ENCODE results near the gene MTERF2. TPM values are rescaled to one million over a fixed set of nuclear protein-coding genes. Genes with fewer than 3 reads are reported as not detected.

Gene MTERF2
- total RNA-seq, 1 donor from 2014 or later = 2.8 TPM

DNA sequence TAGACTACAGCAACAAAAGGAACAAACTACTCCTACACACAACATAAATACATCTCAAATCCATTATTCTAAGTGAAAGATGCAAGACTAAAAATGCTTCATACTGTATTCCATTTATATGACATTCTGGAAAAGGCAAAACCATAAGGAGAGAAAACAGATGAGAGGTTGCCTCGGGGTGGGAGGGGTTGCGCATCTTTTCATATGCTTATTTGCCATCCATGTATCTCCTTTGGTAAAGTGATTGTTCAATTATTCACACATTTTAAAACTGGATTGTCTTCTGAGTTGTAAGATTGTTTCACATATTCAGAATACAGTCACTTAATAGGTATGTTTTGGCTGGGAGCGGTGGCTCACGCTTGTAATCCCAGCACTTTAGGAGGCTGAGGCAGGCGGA, 36.4 kb downstream of the MTERF2 start:
- no peak for ATAC-seq

DNA sequence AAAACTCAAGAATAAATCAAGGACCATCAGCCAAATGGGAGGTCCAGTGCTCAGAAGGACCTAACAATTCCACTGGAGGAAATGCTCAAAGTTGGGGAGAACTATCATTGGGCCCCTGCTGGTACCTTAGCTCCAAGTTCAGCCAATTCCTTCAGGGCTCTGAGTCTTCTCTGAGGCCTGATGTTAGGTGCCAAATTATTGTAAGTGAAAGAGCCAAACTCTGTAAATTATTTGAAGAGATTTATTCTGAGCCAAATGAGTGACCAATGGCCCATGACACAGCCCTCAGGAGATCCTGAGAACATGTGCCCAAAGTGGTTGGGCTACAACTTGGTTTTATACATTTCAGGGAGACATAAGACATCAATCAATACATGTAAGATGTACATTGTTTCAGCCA, 39.5 kb downstream of the MTERF2 start:
- no peak for ATAC-seq

DNA sequence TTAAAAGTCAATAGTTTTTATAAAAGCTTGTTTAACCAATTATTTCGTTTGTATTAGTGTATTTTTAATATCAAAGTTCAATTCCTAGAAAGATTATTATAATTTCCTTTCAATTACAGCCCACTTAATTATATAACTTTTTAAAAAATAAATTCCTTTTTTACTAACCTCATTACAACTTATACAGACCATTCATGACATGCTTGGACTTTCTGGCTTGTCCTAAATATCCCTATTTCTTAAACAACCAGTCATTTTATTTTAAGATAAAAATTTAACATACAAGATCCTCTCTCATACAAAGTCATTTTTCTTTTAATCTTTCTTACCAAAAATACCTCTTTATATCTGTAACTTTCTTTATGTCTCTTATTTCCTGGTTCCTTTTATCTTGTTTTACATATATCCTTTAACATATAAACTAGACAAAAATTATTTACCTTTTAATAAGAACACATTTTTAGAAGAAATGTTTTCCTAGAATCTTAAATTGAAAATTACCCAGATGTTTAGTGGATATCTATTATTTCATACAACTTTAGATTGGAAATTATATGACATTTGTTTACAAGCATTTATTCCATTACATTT, 41.6 kb downstream of the MTERF2 start:
- ATAC-seq = no peak

DNA sequence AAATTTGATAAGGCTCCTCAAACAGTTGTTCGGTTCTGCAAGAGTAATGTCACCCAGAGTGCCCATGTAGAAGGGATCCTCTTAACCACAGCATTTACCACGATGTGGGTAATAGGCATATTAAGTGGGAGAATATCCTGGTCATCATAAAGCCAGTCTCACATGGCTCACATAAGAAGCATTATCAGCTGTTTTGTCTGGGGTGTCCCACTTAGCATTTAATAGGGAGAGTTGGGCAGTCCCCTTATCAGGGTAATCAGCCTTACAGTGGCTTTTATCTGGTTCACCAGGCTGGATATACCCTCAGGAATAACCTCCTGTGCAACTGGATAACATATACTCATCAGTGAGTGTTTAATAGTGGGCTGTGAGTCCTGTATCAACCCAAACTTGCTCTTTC, 44.2 kb downstream of the MTERF2 start:
- no peak for ATAC-seq

DNA sequence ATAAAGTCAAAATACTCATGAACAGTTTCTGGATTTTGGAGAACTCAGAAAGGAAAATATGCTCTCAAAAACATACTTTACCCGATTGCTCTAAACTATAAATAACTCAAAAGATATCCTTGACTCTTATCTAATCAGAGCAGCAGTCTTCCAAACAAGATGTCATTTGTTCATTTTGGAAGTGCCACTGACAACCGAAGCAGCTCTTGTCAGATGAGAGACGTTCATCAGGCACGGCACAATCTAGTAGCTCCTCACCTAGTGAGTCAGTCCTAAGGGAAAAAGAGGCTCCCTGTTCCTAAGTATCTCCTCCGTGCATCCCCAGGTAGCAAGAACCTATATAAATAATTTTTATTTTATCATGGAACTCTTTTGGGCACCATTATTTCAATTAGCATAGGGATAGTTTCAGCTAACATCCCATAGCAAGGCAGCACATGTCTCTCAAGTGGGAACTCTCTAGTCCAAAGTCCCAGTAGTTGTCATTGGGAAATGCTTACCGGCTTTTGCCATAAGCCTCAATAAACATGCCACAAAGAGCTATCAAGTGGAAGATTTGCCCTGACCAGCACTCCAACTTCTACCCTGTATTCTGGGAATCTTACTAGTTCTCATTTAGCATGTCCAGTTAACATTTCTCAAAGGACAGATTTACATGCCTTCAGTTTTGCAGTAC, 45.3 kb downstream of the MTERF2 start:
- no peak for ATAC-seq

DNA sequence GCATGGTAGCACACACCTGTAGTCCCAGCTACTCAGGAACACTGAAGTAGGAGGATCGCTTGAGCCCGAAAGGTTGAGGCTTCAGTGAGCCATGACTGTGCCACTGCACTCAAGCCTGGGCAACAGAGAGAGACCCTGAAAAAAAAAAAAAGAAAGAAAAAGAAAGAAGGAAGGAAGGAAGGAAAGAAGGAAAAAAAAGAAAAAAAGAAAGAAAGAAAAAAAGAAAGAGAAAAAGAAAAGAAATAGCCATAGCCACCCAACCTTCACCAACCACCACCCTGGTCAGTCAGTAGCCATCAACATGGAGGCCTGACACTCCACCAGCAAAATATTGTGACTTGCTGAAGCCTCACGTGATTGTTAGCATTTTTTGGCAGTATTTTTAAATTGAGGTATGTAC, 52.7 kb downstream of the MTERF2 start:
- ATAC-seq = no peak

Other genes with a start within 250 kb of the MTERF2 start
- 3.0 TPM for gene RIC8B, start 212.5 kb downstream of the MTERF2 start, total RNA-seq
- gene TMEM263, start 31.2 kb downstream of the MTERF2 start, total RNA-seq = 4.3 TPM
- gene CRY1, start 106.4 kb upstream of the MTERF2 start, total RNA-seq = 5.0 TPM

Data from esophagus mucosa (tissue), 1 donor.